Measurements from ENCODE around the gene SEPTIN10.
A peak's percentile ranks its signal among the peaks of the same experiment; 100 is the strongest.
"Not testable (repeated sequence)": the region's sequence is repeated elsewhere in the genome, so short reads cannot be mapped to it uniquely, and the experiment has no call there.

The SEPTIN10 gene

GRCh38 chr2:109635426-109636304, 21.9 kb upstream of the SEPTIN10 start:
- no peak for DNase-seq

- no peak for DNase-seq
Measured at GRCh38 chr2:109633284-109633961, 19.7 kb upstream of the SEPTIN10 start.

GRCh38 chr2:109632158-109632789, 18.5 kb upstream of the SEPTIN10 start:
- no peak for DNase-seq

- DNase-seq, result no peak
Measured at GRCh38 chr2:109631741-109632140, 18.0 kb upstream of the SEPTIN10 start.

- DNase-seq, result no peak
Measured at GRCh38 chr2:109630441-109631430, 17.0 kb upstream of the SEPTIN10 start.

GRCh38 chr2:109629867-109630266, 16.1 kb upstream of the SEPTIN10 start:
- no peak for DNase-seq

- not testable (repeated sequence) for DNase-seq
Measured at GRCh38 chr2:109628321-109628720, 14.6 kb upstream of the SEPTIN10 start.

- DNase-seq, result no peak
Measured at GRCh38 chr2:109624339-109624738, 10.6 kb upstream of the SEPTIN10 start.

GRCh38 chr2:109623923-109624322, 10.2 kb upstream of the SEPTIN10 start:
- DNase-seq, result no peak

- DNase-seq, result no peak
Measured at GRCh38 chr2:109623297-109623696, 9.5 kb upstream of the SEPTIN10 start.

- DNase-seq, result no peak
Measured at GRCh38 chr2:109619032-109619615, 5.4 kb upstream of the SEPTIN10 start.

- no peak for DNase-seq
Measured at GRCh38 chr2:109616184-109616583, 2.4 kb upstream of the SEPTIN10 start.

GRCh38 chr2:109615637-109616144, 1.9 kb upstream of the SEPTIN10 start:
- no peak for DNase-seq

- peak in 3 of 51 donors; percentile 17 to 31 (median 23) for DNase-seq
Measured at GRCh38 chr2:109614715-109615636, 1.2 kb upstream of the SEPTIN10 start.

- peak in 26 of 51 donors; percentile 10 to 75 (median 54) for DNase-seq
Measured at GRCh38 chr2:109613081-109613921, 465 bp downstream of the SEPTIN10 start.

GRCh38 chr2:109611467-109612095, 2.2 kb downstream of the SEPTIN10 start:
- DNase-seq, result no peak

- DNase-seq, result no peak
Measured at GRCh38 chr2:109609352-109610024, 4.3 kb downstream of the SEPTIN10 start.
